OCI-LY3 (cell line): ENCODE measurements around the gene COL6A5.

Source experiments
- CTCF ChIP-seq: fragments of 200-600, 300-600 bp; sonication (generic); IDR thresholded peaks from 2 replicates; pipeline ENCODE4 v1.5.1; 2014; ENCODE audit warnings: antibody characterized with exemption, low read length, low read depth
- EZH2phosphoT487 ChIP-seq: fragments of 200-600 bp; shearing (Covaris generic); IDR thresholded peaks from 2 replicates; pipeline ENCODE4 v1.6.1; 2018; ENCODE audit warnings: antibody characterized with exemption, mixed run types, low read depth

GRCh38 chr3:130509008-130509407 is 163.5 kb downstream of the COL6A5 start:
- TF ChIP-seq CTCF (no peak), EZH2phosphoT487 (no peak)
